HEK293 (cell line): ENCODE measurements around the gene KCP.

Experiments used
- CTCF ChIA-PET: fragments of 350-600 bp; formaldehyde crosslinking; extraction: SDS; loops from one replicate; lab custom pipeline; 2021; ENCODE audit warnings: antibody characterized with exemption; lab: Yijun Ruan, JAX
- POLR2A ChIA-PET: fragments of 300-600 bp; formaldehyde crosslinking; extraction: SDS; loops from one replicate; lab custom pipeline; 2020; ENCODE audit warnings: antibody characterized with exemption, inconsistent platforms; lab: Yijun Ruan, JAX
- H3K27ac ChIP-seq: fragments of 200-500 bp; sonication (Bioruptor generic); 2 replicates; pipeline ENCODE4 v1.5.1; 2014; ENCODE audit warnings: low read depth, low read length, control low read depth, inconsistent platforms; ENCODE audit errors: extremely low read depth
- H3K36me3 ChIP-seq, 2 experiments: fragments of 200-500 bp in 1 of 2; sonication (Bioruptor generic) in 1 of 2; 1 replicate in 1 of 2; 2 replicates in 1 of 2; pipeline ENCODE4 v1.5.1; 2014 to 2017; ENCODE audit warnings: inconsistent platforms in 2 of 2, low read length in 2 of 2; ENCODE audit not compliant: control insufficient read depth in 2 of 2, insufficient read depth in 1 of 2
- H3K4me1 ChIP-seq: fragments of 200-500 bp; sonication (Bioruptor generic); 2 replicates; pipeline ENCODE4 v1.5.1; 2014; ENCODE audit warnings: mild to moderate bottlenecking, low read length, inconsistent platforms; ENCODE audit not compliant: control insufficient read depth, insufficient read depth
- H3K4me3 ChIP-seq: 2 replicates; pipeline ENCODE4 v1.5.1; 2011; ENCODE audit warnings: low read depth, mild to moderate bottlenecking, control low read depth, low read length, moderate library complexity
- H3K9me3 ChIP-seq: fragments of 200-500 bp; sonication (Bioruptor generic); 2 replicates; pipeline ENCODE4 v1.5.1; 2014; ENCODE audit warnings: low read depth, low read length, inconsistent platforms; ENCODE audit not compliant: control insufficient read depth, insufficient read depth
- EGR2 ChIP-seq: fragments of 450-650 bp; formaldehyde crosslinking; IDR thresholded peaks from 2 replicates; pipeline ENCODE4 v1.5.1; 2016; ENCODE audit warnings: low read depth, missing biosample characterization, missing genetic modification characterization
- SALL2 ChIP-seq: fragments of 450-650 bp; formaldehyde crosslinking; IDR thresholded peaks from 2 replicates; pipeline ENCODE4 v1.5.0; 2017; ENCODE audit warnings: missing biosample characterization, mild to moderate bottlenecking, missing genetic modification characterization, borderline replicate concordance
- ZBTB1 ChIP-seq: fragments of 450-650 bp; formaldehyde crosslinking; IDR thresholded peaks from 2 replicates; pipeline ENCODE4 v1.5.1; 2016; ENCODE audit warnings: missing biosample characterization, missing genetic modification characterization
- ZFP3 ChIP-seq: fragments of 450-650 bp; formaldehyde crosslinking; IDR thresholded peaks from 2 replicates; pipeline ENCODE4 v1.5.1; 2016; ENCODE audit warnings: low read depth, missing biosample characterization, missing genetic modification characterization
- ZNF121 ChIP-seq: fragments of 450-650 bp; formaldehyde crosslinking; IDR thresholded peaks from 2 replicates; pipeline ENCODE4 v1.5.1; 2016; ENCODE audit warnings: missing biosample characterization, missing genetic modification characterization
- ZNF133 ChIP-seq: fragments of 450-650 bp; formaldehyde crosslinking; IDR thresholded peaks from 2 replicates; pipeline ENCODE4 v1.5.1; 2016; ENCODE audit warnings: missing biosample characterization, missing genetic modification characterization
- ZNF155 ChIP-seq: fragments of 450-650 bp; formaldehyde crosslinking; IDR thresholded peaks from 2 replicates; pipeline ENCODE4 v1.5.1; 2016; ENCODE audit warnings: missing biosample characterization, missing genetic modification characterization
- ZNF184 ChIP-seq: fragments of 450-650 bp; IDR thresholded peaks from 2 replicates; pipeline ENCODE4 v1.5.1; 2018; ENCODE audit warnings: missing biosample characterization, mild to moderate bottlenecking, missing genetic modification characterization
- ZNF202 ChIP-seq: fragments of 450-650 bp; formaldehyde crosslinking; IDR thresholded peaks from 2 replicates; pipeline ENCODE4 v1.5.1; 2016; ENCODE audit warnings: missing biosample characterization, missing genetic modification characterization, borderline replicate concordance
- ZNF274 ChIP-seq, 2 experiments: fragments of 200-500 bp in 1 of 2; fragments of 450-650 bp in 1 of 2; sonication (Bioruptor generic) in 1 of 2; formaldehyde crosslinking in 1 of 2; IDR thresholded peaks; 2 replicates each; pipeline versions ENCODE4 v1.5.1 to v1.6.1; 2014 to 2016; ENCODE audit warnings: borderline replicate concordance in 1 of 2, inconsistent platforms in 1 of 2, low read length in 1 of 2, missing biosample characterization in 1 of 2, missing genetic modification characterization in 1 of 2
- ZNF416 ChIP-seq: fragments of 450-650 bp; formaldehyde crosslinking; IDR thresholded peaks from 2 replicates; pipeline ENCODE4 v1.5.1; 2016; ENCODE audit warnings: missing biosample characterization, missing genetic modification characterization
- ZNF423 ChIP-seq: fragments of 450-650 bp; formaldehyde crosslinking; IDR thresholded peaks from 2 replicates; pipeline ENCODE4 v1.5.1; 2016; ENCODE audit warnings: missing biosample characterization, missing genetic modification characterization
- ZNF473 ChIP-seq: fragments of 450-650 bp; formaldehyde crosslinking; IDR thresholded peaks from 2 replicates; pipeline ENCODE4 v1.5.1; 2017; ENCODE audit warnings: missing biosample characterization, missing genetic modification characterization
- ZNF501 ChIP-seq: fragments of 450-650 bp; formaldehyde crosslinking; IDR thresholded peaks from 2 replicates; pipeline ENCODE4 v1.5.1; 2016; ENCODE audit warnings: missing biosample characterization, missing genetic modification characterization
- ZNF518A ChIP-seq: fragments of 450-650 bp; formaldehyde crosslinking; conservative IDR thresholded peaks from 2 replicates; pipeline ENCODE4 v1.5.1; 2016; ENCODE audit warnings: low read depth, missing biosample characterization, missing genetic modification characterization
- ZNF549 ChIP-seq: fragments of 450-650 bp; IDR thresholded peaks from 2 replicates; pipeline ENCODE4 v1.5.1; 2018; ENCODE audit warnings: missing biosample characterization, missing genetic modification characterization, mild to moderate bottlenecking, inconsistent platforms, moderate library complexity
- ZNF596 ChIP-seq: fragments of 450-650 bp; IDR thresholded peaks from 2 replicates; pipeline ENCODE4 v1.5.0; 2018; ENCODE audit warnings: missing biosample characterization, mild to moderate bottlenecking, missing genetic modification characterization, moderate library complexity
- ZNF621 ChIP-seq: fragments of 450-650 bp; formaldehyde crosslinking; IDR thresholded peaks from 2 replicates; pipeline ENCODE4 v1.5.1; 2017; ENCODE audit warnings: missing biosample characterization, missing genetic modification characterization
- ZNF747 ChIP-seq: fragments of 450-650 bp; formaldehyde crosslinking; IDR thresholded peaks from 2 replicates; pipeline ENCODE4 v1.5.1; 2016; ENCODE audit warnings: missing biosample characterization, missing genetic modification characterization
- ZNF843 ChIP-seq: fragments of 450-650 bp; formaldehyde crosslinking; IDR thresholded peaks from 2 replicates; pipeline ENCODE4 v1.5.1; 2016; ENCODE audit warnings: missing biosample characterization, missing genetic modification characterization
- ZSCAN16 ChIP-seq: fragments of 450-650 bp; formaldehyde crosslinking; IDR thresholded peaks from 2 replicates; pipeline ENCODE4 v1.5.1; 2016; ENCODE audit warnings: missing biosample characterization, missing genetic modification characterization
- ZXDB ChIP-seq: fragments of 450-650 bp; formaldehyde crosslinking; IDR thresholded peaks from 2 replicates; pipeline ENCODE4 v1.5.1; 2016; ENCODE audit warnings: missing biosample characterization, missing genetic modification characterization
- TF ChIP-seq, protein P1 (sequence below): fragments of 450-650 bp; formaldehyde crosslinking; IDR thresholded peaks from 2 replicates; pipeline ENCODE4 v1.5.1; 2016; ENCODE audit warnings: missing biosample characterization, missing genetic modification characterization
- TF ChIP-seq, protein P2 (sequence below): fragments of 450-650 bp; formaldehyde crosslinking; IDR thresholded peaks from 2 replicates; pipeline ENCODE4 v1.5.1; 2016; ENCODE audit warnings: missing biosample characterization, missing genetic modification characterization, low read depth
- TF ChIP-seq, protein P3 (sequence below): fragments of 450-650 bp; formaldehyde crosslinking; IDR thresholded peaks from 2 replicates; pipeline ENCODE4 v1.5.1; 2016; ENCODE audit warnings: missing biosample characterization, missing genetic modification characterization

KCP gene

GRCh38 chr7:128862571-128863432, 47.7 kb downstream of the KCP start, which contains the start of gene ATP6V1F:
Gene ATP6V1F, plus strand, starts transcription at chr7:128862856. Its CDS starts 49 bp downstream, at chr7:128862905.
- H3K36me3 ChIP-seq = peaks cover 6 to 30% of the 10 kb centered on the region in 2 experiments; a peak in 2 of 3 replicates
- CTCF ChIA-PET = interaction anchor here (0.5 to 3.3 kb wide), 16 partner anchors 10 to 388 kb away, joined by 3 to 56 read pairs (median 3); no protein-coding TSS in a partner anchor
- peak within 1 kb of the TSS; percentile 68 for H3K4me3 ChIP-seq
- no peaks in the 10 kb centered on the region for H3K9me3 ChIP-seq
- H3K4me1 ChIP-seq = no peaks in the 10 kb centered on the region; the same call in none of the 2 replicates
- POLR2A ChIA-PET = interaction anchor here (0.6 to 1.6 kb wide), 9 partner anchors 12 to 515 kb away, joined by 3 to 7 read pairs (median 3); partner anchors contain the start of gene CALU
- H3K27ac ChIP-seq = peak within 1 kb of the TSS; percentile 69; the same call in 1 of the 2 replicates
- TF ChIP-seq SALL2 (no peak), ZNF184 (tag by site-specific recombination) (no peak), ZNF747 (tag by site-specific recombination) (no peak), ZXDB (tag by site-specific recombination) (peak; percentile 79; the same call in 1 of the 2 replicates), ZNF501 (peak; percentile 96), ZNF274 (IDR thresholded peaks at IDR 0.05; ENCODE audit: low read length) (no peak), ZNF274 (tag by site-specific recombination; IDR thresholded peaks at IDR 0.05; ENCODE audit: borderline replicate concordance) (no peak), ZNF155 (tag by site-specific recombination) (no peak), EGR2 (tag by site-specific recombination) (peak; percentile 24), ZNF843 (peak; percentile 47; the same call in 1 of the 2 replicates), ZNF621 (tag by site-specific recombination) (no peak), ZNF423 (no peak; the same call in 1 of the 2 replicates), ZBTB1 (no peak), ZNF202 (tag by site-specific recombination) (no peak), ZNF596 (tag by site-specific recombination) (no peak), ZNF518A (tag by site-specific recombination) (no peak), ZNF121 (tag by site-specific recombination) (no peak), ZNF416 (tag by site-specific recombination) (no peak), ZFP3 (tag by site-specific recombination) (no peak), ZNF133 (tag by site-specific recombination) (no peak), ZNF473 (tag by site-specific recombination) (no peak), ZNF549 (tag by site-specific recombination) (no peak), ZSCAN16 (tag by site-specific recombination) (0 out of 2 replicates have a peak, but pooled peaks have one; percentile 38)
- TF ChIP-seq, protein P1, sequence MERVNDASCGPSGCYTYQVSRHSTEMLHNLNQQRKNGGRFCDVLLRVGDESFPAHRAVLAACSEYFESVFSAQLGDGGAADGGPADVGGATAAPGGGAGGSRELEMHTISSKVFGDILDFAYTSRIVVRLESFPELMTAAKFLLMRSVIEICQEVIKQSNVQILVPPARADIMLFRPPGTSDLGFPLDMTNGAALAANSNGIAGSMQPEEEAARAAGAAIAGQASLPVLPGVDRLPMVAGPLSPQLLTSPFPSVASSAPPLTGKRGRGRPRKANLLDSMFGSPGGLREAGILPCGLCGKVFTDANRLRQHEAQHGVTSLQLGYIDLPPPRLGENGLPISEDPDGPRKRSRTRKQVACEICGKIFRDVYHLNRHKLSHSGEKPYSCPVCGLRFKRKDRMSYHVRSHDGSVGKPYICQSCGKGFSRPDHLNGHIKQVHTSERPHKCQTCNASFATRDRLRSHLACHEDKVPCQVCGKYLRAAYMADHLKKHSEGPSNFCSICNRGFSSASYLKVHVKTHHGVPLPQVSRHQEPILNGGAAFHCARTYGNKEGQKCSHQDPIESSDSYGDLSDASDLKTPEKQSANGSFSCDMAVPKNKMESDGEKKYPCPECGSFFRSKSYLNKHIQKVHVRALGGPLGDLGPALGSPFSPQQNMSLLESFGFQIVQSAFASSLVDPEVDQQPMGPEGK (tag by site-specific recombination) = peak; percentile 90
- TF ChIP-seq, protein P2, sequence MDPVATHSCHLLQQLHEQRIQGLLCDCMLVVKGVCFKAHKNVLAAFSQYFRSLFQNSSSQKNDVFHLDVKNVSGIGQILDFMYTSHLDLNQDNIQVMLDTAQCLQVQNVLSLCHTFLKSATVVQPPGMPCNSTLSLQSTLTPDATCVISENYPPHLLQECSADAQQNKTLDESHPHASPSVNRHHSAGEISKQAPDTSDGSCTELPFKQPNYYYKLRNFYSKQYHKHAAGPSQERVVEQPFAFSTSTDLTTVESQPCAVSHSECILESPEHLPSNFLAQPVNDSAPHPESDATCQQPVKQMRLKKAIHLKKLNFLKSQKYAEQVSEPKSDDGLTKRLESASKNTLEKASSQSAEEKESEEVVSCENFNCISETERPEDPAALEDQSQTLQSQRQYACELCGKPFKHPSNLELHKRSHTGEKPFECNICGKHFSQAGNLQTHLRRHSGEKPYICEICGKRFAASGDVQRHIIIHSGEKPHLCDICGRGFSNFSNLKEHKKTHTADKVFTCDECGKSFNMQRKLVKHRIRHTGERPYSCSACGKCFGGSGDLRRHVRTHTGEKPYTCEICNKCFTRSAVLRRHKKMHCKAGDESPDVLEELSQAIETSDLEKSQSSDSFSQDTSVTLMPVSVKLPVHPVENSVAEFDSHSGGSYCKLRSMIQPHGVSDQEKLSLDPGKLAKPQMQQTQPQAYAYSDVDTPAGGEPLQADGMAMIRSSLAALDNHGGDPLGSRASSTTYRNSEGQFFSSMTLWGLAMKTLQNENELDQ = no peak
- TF ChIP-seq, protein P3, sequence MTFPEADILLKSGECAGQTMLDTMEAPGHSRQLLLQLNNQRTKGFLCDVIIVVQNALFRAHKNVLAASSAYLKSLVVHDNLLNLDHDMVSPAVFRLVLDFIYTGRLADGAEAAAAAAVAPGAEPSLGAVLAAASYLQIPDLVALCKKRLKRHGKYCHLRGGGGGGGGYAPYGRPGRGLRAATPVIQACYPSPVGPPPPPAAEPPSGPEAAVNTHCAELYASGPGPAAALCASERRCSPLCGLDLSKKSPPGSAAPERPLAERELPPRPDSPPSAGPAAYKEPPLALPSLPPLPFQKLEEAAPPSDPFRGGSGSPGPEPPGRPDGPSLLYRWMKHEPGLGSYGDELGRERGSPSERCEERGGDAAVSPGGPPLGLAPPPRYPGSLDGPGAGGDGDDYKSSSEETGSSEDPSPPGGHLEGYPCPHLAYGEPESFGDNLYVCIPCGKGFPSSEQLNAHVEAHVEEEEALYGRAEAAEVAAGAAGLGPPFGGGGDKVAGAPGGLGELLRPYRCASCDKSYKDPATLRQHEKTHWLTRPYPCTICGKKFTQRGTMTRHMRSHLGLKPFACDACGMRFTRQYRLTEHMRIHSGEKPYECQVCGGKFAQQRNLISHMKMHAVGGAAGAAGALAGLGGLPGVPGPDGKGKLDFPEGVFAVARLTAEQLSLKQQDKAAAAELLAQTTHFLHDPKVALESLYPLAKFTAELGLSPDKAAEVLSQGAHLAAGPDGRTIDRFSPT (tag by site-specific recombination) = peak; percentile 64
